Neural progenitor cell (in vitro differentiated cells): ENCODE results near the gene NOP10. TPM values are rescaled to one million over a fixed set of nuclear protein-coding genes. Genes with fewer than 3 reads are reported as not detected.

Experiments used
- DNase-seq: peaks from one replicate; pipeline ENCODE4 v3.0.0-alpha.2; 2016; ENCODE audit warnings: low spot score
- H2AFZ ChIP-seq: fragments of 200-600 bp; sonication (generic); replicated peaks from 2 replicates; pipeline ENCODE4 v1.6.1; 2016; ENCODE audit warnings: antibody characterized with exemption
- H3F3A ChIP-seq: fragments of 200-600 bp; sonication (generic); 2 replicates; pipeline ENCODE4 v1.6.1; 2016; ENCODE audit warnings: antibody characterized with exemption, low read depth
- H3K27ac ChIP-seq: fragments of 200-600 bp; sonication (generic); 2 replicates; pipeline ENCODE4 v1.5.1; 2016; ENCODE audit warnings: mild to moderate bottlenecking
- H3K27me3 ChIP-seq: fragments of 200-600 bp; sonication (generic); 2 replicates; pipeline ENCODE4 v1.6.1; 2016; ENCODE audit warnings: mild to moderate bottlenecking, moderate library complexity
- H3K36me3 ChIP-seq: fragments of 200-600 bp; sonication (generic); 2 replicates; pipeline ENCODE4 v1.5.1; 2016
- H3K4me1 ChIP-seq: fragments of 200-600 bp; sonication (generic); 2 replicates; pipeline ENCODE4 v1.6.1; 2016; ENCODE audit warnings: mixed run types
- H3K4me2 ChIP-seq: fragments of 200-600 bp; sonication (generic); 2 replicates; pipeline ENCODE4 v1.6.1; 2016
- H3K4me3 ChIP-seq: fragments of 200-600 bp; sonication (generic); 2 replicates; pipeline ENCODE4 v1.5.1; 2016
- H3K79me2 ChIP-seq: fragments of 200-600 bp; sonication (generic); 2 replicates; pipeline ENCODE4 v1.6.1; 2016; ENCODE audit warnings: low read depth
- H3K9ac ChIP-seq: fragments of 200-600 bp; sonication (generic); 2 replicates; pipeline ENCODE4 v1.6.1; 2016
- H3K9me3 ChIP-seq: fragments of 200-600 bp; sonication (generic); 2 replicates; pipeline ENCODE4 v1.5.1; 2016; ENCODE audit warnings: low read depth
- H4K20me1 ChIP-seq: fragments of 200-600 bp; sonication (generic); 2 replicates; pipeline ENCODE4 v1.6.1; 2016; ENCODE audit warnings: low read depth
- H3K27ac Mint-ChIP-seq: 3 replicates; pipeline ENCODE4 v1.8.0; 2021; ENCODE audit warnings: mixed read lengths
- H3K27me3 Mint-ChIP-seq: 2 replicates; pipeline ENCODE4 v1.8.0; 2022; ENCODE audit warnings: low read depth, mild to moderate bottlenecking, inconsistent platforms, moderate library complexity, mixed read lengths; ENCODE audit not compliant: insufficient read depth
- H3K36me3 Mint-ChIP-seq: 3 replicates; pipeline ENCODE4 v1.8.0; 2021; ENCODE audit warnings: mixed read lengths
- H3K4me1 Mint-ChIP-seq: 3 replicates; pipeline ENCODE4 v1.8.0; 2021; ENCODE audit warnings: mixed read lengths
- H3K4me3 Mint-ChIP-seq: 3 replicates; pipeline ENCODE4 v1.8.0; 2021; ENCODE audit warnings: mild to moderate bottlenecking, moderate library complexity, mixed read lengths
- H3K9me3 Mint-ChIP-seq: 3 replicates; pipeline ENCODE4 v1.8.0; 2020; ENCODE audit warnings: mixed read lengths
- CTCF ChIP-seq: fragments of 200-600 bp; sonication (generic); IDR thresholded peaks from 2 replicates; pipeline ENCODE4 v1.5.1; 2017; ENCODE audit warnings: antibody characterized with exemption, mild to moderate bottlenecking
- EZH2 ChIP-seq: fragments of 200-600 bp; sonication (generic); IDR thresholded peaks from 2 replicates; pipeline ENCODE4 v1.6.1; 2017; ENCODE audit warnings: antibody characterized with exemption, mild to moderate bottlenecking, moderate library complexity
- EZH2phosphoT487 ChIP-seq: fragments of 200-600 bp; sonication (generic); IDR thresholded peaks from 2 replicates; pipeline ENCODE4 v1.6.1; 2017; ENCODE audit warnings: antibody characterized with exemption
- microRNA counts: library from miRNA; unstranded; fragments of <30 nt; microRNA quantifications from one replicate; lab custom pipeline; 2016
- microRNA-seq: library from miRNA; unstranded; fragments of <30 nt; microRNA quantifications from one replicate; pipeline ENCODE4, GENCODE V29; 2016
- small RNA-seq: library from RNA; depleted of rRNA; stranded (forward); fragments of <200 nt; gene quantifications from one replicate; pipeline ENCODE3, GENCODE V24; 2015
- total RNA-seq: library from RNA; depleted of rRNA; stranded (reverse); fragments of >200 nt; gene quantifications from 2 replicates; pipeline ENCODE4 v1.2.3, GENCODE V29; 2015; ENCODE audit warnings: low replicate concordance

Gene NOP10
- total RNA-seq, 1 donor from 2014 or later, result 123 TPM

GRCh38 chr15:34301058-34301457, 41.9 kb downstream of the NOP10 start:
- Histone ChIP-seq H3K4me3 (no peak overlapping the region), H3F3A (no peaks in the 10 kb centered on the region), H3K27ac (no peak overlapping the region), H3K36me3 (no peaks in the 10 kb centered on the region), H3K9me3 (no peaks in the 10 kb centered on the region), H3K4me2 (no peak overlapping the region), H3K9ac (no peak overlapping the region), H4K20me1 (no peaks in the 10 kb centered on the region), H2AFZ (no peak overlapping the region), H3K4me1 (no peaks in the 10 kb centered on the region), H3K27me3 (no peaks in the 10 kb centered on the region), H3K79me2 (no peaks in the 10 kb centered on the region)
- no peak for DNase-seq
- H3K4me3 Mint-ChIP-seq, result no peak overlapping the region
- TF ChIP-seq EZH2phosphoT487 (no peak), EZH2 (no peak), CTCF (no peak)
- no peaks in the 10 kb centered on the region for H3K36me3 Mint-ChIP-seq
- no peak overlapping the region for H3K27ac Mint-ChIP-seq
- no peaks in the 10 kb centered on the region for H3K27me3 Mint-ChIP-seq
- no peaks in the 10 kb centered on the region for H3K9me3 Mint-ChIP-seq
- no peaks in the 10 kb centered on the region for H3K4me1 Mint-ChIP-seq

GRCh38 chr15:34297059-34297458, 45.9 kb downstream of the NOP10 start:
- H3K4me3 ChIP-seq, result no peak overlapping the region
- H2AFZ ChIP-seq, result no peak overlapping the region
- H3K9ac ChIP-seq, result no peak overlapping the region
- Mint-ChIP-seq H3K9me3 (no peaks in the 10 kb centered on the region), H3K27me3 (no peaks in the 10 kb centered on the region), H3K4me3 (no peak overlapping the region), H3K36me3 (no peaks in the 10 kb centered on the region), H3K27ac (no peak overlapping the region), H3K4me1 (no peaks in the 10 kb centered on the region)
- no peaks in the 10 kb centered on the region for H3K36me3 ChIP-seq
- DNase-seq, result no peak
- H3K79me2 ChIP-seq, result no peaks in the 10 kb centered on the region
- H3K4me2 ChIP-seq, result no peak overlapping the region
- no peak overlapping the region for H3K27ac ChIP-seq
- H4K20me1 ChIP-seq, result no peaks in the 10 kb centered on the region
- no peaks in the 10 kb centered on the region for H3K4me1 ChIP-seq
- no peaks in the 10 kb centered on the region for H3K9me3 ChIP-seq
- H3K27me3 ChIP-seq, result no peaks in the 10 kb centered on the region
- no peaks in the 10 kb centered on the region for H3F3A ChIP-seq
- TF ChIP-seq CTCF, result no peak
- TF ChIP-seq EZH2phosphoT487, result no peak
- TF ChIP-seq EZH2, result no peak

- no peak overlapping the region for H3K27ac Mint-ChIP-seq
- H3K36me3 ChIP-seq, result no peaks in the 10 kb centered on the region
- no peak overlapping the region for H2AFZ ChIP-seq
- no peaks in the 10 kb centered on the region for H3K4me1 ChIP-seq
- no peaks in the 10 kb centered on the region for H3F3A ChIP-seq
- H4K20me1 ChIP-seq, result no peaks in the 10 kb centered on the region
- no peak overlapping the region for H3K27ac ChIP-seq
- H3K27me3 Mint-ChIP-seq, result no peaks in the 10 kb centered on the region
- H3K9me3 ChIP-seq, result no peaks in the 10 kb centered on the region
- no peak overlapping the region for H3K4me2 ChIP-seq
- no peak for DNase-seq
- no peak overlapping the region for H3K9ac ChIP-seq
- H3K36me3 Mint-ChIP-seq, result no peaks in the 10 kb centered on the region
- TF ChIP-seq EZH2 (no peak), CTCF (no peak), EZH2phosphoT487 (no peak)
- H3K4me3 ChIP-seq, result no peak overlapping the region
- no peaks in the 10 kb centered on the region for H3K27me3 ChIP-seq
- no peaks in the 10 kb centered on the region for H3K79me2 ChIP-seq
- H3K4me1 Mint-ChIP-seq, result no peaks in the 10 kb centered on the region
- no peak overlapping the region for H3K4me3 Mint-ChIP-seq
- no peaks in the 10 kb centered on the region for H3K9me3 Mint-ChIP-seq
Measured at GRCh38 chr15:34292621-34293020, 50.3 kb downstream of the NOP10 start.

MicroRNAs encoded within 50 kb of the gene (microRNA counts, 767-probe panel; counts per million panel counts)
- 460 counts per million, percentile 90 among the panel's probes with 10 or more counts for microRNA hsa-miR-1233 (lab: Ali Mortazavi, UCI)

Small RNA genes within 50 kb of the gene (microRNA-seq; reads per million reads assigned to microRNA genes)
- not detected for gene MIR1233-1

Small RNA genes within 50 kb of the gene (small RNA-seq; reads per million reads assigned to genes)
- gene MIR1233-1 (not detected), gene RF00019 (not detected)

Other genes starting within 250 kb of the NOP10 start
- 18.6 and 25.6 TPM in 2 replicates for gene EMC7, start 241.3 kb downstream of the NOP10 start, total RNA-seq
- gene PGBD4, start 241.1 kb downstream of the NOP10 start, total RNA-seq, result 0.93 and 1.7 TPM in 2 replicates
- gene KATNBL1, start 133.0 kb downstream of the NOP10 start, total RNA-seq, result 124 and 178 TPM in 2 replicates
- 139 and 173 TPM in 2 replicates for gene EMC4, start 118.1 kb downstream of the NOP10 start, total RNA-seq
- 16.0 and 17.7 TPM in 2 replicates for gene SLC12A6, start 5.4 kb downstream of the NOP10 start, total RNA-seq
- 0.19 TPM in 1 of 2 replicates, not detected in the other for gene NUTM1, start 179 bp upstream of the NOP10 start, total RNA-seq
- 35.1 and 47.1 TPM in 2 replicates for gene LPCAT4, start 24.1 kb upstream of the NOP10 start, total RNA-seq
- 79.7 and 97.4 TPM in 2 replicates for gene GOLGA8A, start 94.7 kb upstream of the NOP10 start, total RNA-seq
- gene GOLGA8B, start 240.5 kb upstream of the NOP10 start, total RNA-seq, result 83.1 and 85.4 TPM in 2 replicates